Retina (tissue), 1 donor: ENCODE results near the gene ZNRF1.

Experiments used
- DNase-seq: peaks from one replicate; pipeline ENCODE4 v3.0.0-alpha.2; 2016

ZNRF1 gene

DNA sequence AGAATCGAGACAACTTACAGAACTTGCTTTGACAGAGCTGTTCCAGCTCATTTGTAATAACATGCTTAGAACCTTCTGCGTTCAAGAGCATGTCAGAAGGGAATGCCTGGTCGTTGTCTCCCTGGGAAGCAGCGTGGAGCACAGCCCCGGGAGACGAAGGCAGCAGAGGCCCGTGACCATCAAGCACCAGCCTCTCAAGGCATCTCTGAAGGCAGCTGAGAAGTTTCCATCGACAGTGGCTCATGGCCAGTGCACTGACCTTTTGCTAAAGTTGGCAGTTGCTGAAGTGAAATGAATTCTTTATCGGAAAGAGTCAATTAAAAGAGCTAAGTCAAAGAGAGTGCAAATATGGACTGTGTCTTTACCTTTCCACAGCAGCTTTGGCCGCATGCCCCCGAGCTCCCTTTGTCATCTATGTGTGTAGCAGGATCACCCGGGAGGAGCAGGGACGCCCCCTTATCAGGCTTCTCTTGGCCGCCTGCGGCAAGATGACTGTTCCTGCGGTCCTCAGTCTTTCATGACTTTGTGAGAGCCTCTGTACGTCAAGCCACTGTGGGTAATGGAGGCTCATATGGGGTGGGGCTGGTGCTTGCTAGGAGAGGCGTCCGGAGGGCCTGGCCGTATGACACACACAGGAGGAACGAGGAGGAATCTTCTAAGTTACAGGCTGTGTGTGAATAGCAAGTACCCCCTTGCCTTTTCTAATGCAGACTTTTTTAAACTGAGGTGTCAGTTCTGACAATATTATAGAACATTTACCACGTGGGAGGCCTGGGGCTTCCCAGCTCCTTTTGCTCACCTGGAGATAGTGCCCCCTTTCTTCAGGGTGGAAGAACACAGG lies 63.5 kb downstream of the ZNRF1 start:
- no peak for DNase-seq

DNA sequence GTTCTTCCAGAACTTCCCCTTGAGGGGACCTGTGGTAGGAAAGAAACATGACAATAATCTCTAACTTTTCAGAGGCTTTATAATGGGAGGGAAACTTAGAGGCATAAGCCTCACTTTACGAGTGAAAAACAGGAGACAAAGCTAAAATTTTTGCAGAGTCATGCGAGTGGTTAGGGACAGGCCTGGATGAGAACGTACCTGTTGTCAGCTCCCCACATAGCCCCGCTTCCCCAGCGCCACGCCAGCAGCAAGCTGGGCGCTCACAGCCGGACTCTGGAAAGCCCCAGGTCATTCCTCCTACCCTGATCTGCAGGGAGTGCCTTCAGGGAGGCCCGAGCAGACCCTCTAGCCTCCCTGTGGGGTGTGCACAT lies 64.1 kb downstream of the ZNRF1 start:
- no peak for DNase-seq

DNA sequence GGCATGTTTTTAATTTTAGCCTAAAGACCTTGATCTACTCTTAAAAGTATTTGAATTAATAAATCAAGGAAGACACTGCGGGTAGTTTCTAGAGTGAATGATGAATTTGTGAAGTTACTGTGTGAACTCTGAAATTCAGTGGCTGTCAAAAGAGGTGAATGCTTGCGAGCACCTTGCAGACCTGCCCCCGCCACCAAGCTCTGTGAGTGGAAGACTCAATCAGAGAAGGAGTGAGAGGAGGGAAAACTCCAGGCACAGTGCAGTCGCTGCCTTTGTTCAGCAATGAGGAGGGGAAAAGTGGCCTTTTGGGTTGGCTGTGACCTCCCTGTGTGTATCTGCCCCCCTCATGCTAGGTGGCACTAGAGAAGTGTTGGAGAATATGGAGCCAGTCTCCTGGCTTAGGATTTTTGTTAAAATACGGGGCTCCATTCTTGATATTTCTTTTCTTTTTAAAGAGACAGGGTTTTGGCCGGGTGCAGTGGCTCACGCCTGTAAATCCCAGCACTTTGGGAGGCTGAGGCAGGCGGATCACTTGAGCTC lies 64.8 kb downstream of the ZNRF1 start:
- no peak for DNase-seq

DNA sequence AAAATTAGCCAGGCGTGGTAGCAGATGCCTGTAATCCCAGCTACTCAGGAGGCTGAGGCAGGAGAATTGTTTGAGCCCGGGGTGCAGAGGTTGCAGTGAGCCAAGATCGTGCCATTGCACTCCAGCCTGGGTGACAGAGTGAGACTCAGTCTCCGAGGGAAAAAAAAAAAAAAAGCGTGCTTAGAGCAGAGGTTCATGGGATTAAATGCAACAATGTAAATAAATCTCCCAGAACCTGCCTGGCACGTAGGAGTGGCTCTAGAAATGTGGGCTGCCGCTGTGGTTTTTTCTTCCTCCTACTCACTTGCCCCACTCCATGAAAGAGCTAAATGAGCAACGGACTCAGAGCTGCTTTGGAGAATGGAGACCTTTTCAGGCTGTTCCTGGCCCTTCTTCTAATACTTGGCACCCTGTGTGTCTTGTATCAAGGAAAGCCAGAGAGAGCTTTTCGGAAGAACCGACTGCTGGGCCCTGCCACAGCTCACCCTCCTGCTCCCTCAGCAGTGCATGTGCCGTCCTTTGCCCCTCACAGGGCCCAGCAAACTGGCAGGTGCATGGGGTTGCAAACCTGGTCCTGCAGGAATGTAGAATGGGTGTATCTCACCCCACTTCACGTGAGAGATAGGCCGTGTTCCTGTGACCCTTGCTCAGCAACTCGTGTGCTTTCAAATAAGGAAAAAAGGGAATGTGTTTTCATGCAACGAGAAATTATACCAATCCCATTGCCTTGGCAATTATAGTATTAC lies 65.8 kb downstream of the ZNRF1 start:
- no peak for DNase-seq

DNA sequence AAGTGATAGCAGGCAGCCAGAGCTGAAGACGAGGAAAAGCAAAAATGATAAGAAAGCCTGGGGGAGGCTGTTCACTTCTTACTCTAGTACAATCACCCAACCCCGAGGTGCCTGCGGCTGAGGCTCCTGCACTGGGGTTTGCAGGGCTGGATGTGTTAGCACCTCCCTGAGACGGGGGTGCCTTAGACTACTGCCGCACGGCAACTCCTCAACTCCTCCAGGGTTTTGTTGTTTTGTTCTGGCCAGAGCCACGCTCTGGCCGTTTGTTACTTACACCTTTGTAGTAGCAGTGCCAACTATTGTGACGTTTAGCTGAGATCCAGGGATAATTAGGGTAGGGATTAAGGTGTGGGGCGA lies 66.3 kb downstream of the ZNRF1 start:
- no peak for DNase-seq

DNA sequence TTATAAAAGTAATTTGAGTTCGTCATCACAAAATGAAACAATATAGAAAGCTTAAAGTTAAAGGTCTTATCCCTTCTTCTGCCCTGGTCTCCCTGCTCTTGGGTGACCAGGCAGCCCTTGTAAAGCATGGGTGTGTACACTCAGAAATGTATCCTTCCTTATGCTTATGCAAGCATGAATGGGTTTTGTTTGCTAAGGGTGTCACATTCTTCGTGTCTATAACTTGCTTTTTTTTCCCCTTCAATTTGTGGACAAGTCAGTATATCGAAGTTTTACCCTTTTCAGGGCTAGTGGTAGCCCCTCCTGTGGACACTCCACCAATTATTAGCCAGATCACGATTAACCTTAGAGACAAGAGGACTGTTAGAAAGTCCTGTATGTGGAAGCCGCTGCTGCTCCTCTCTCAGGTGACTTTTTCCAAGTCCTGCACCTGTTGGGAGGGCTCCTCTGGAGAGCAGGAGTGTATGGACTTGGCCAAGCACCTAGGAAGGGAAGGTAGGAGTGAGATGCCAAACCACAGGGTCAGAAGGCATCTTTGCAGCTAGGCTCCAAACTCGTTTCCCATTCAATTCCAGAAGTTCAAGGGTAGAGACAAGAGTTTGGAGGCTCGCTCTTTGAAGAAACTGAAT lies 66.8 kb downstream of the ZNRF1 start:
- no peak for DNase-seq

DNA sequence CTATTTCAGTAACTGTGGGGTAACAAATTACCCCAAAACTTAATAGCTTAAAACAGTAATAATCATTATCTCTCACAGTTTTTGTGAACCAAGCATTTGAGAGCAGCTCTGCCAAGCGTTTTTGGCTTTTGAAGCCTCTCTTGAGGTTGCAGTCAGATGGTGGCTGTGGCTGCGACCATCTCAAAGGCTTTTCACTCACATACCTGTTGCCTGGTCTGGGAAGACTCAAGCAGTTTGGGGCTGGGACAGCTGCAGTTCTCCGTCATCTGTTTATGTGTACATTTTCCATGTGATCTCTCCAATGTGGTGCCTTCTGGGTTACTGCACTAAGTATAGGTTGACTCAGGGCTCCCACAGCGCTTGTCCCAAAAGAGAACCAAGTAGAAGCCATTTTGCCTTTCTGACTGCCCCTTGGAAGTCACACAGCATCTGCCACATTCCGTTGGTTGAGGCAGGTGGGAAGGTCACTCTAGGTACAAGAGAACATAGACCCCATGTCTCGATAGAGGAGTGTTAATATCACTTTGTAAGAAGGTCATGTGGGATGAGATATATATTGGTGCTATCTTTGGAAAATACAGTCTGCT lies 68.1 kb downstream of the ZNRF1 start:
- DNase-seq: no peak

DNA sequence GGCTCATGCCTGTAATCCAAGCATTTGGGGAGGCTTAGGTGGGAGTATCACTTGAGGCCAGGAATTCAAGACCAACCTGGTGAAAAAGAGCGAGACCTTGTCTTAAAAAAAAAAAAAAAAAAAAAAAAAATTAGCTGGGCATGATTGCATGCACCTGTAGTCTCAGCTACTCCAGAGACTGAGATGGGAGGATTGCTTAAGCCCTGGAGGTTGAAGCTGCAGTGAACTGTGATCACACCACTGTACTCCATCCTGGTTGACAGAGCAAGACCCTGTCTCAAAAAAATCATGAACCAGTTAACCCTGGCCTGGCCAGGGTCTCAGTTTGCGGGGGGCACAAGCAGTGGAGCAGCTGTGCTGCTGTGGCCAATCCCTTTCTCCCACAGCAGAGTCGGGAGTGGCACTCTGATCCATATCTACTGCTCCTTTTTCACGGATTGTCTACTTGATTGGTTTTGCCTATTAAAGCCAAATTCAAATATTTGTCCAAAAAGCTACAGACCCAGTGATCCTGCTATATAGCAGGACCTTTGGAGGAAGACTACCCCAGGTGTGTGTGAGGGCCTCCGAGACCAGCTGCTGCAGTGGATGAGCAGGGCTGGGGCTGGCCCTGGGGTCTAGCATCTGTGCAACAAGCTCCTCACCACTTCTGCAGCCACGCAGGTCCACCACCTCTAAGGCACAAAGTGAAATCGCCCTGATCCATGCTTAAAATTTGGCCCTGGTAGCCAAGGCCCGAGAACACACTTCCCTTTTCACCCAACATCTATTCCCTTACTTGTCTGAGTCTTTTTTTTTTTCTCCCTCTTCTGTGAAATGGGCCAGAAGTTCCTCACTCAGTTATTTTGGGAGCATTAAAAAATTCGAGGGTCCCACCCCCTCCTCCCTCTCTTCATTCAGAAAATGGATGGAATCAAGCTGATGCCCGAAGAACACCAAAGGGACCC lies 69.5 kb downstream of the ZNRF1 start:
- DNase-seq: no peak

DNA sequence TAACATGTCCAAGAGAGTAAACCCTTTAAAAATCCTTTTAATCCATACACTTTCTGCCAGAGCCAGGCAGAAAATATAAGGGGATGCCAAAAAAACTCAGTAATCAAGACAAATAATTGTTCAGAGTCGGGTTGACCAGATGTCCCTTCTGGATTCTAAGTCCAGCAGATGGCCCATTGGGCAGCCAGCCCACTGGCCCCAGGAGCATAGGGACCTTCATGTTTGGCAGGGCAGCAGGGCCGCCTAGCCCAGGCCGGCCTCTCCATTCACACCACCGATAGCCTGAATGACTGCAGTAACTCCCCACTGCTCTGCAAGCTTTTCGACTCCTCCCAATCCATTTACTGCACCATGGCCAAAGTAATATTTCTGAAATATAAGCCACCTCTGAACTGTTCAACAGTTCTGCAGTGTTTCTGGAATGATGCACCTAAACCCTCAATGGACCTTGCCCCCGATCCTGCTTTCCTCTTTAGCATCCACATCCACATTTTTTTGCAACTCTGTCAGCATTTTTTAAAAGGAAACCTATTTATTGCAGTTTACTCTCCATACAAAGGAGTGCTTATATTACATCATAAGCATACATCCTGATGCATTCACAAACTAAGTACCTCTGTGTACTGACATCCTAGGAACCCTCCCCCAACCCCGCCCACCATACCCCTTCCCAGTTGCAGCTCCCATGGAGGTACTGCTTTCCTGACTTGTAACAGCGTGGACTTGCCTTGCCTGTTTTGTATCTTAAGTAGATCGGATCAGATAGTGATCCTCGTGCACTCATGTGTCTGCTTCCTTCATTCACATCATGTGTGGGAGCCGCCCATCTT lies 71.4 kb downstream of the ZNRF1 start:
- no peak for DNase-seq

DNA sequence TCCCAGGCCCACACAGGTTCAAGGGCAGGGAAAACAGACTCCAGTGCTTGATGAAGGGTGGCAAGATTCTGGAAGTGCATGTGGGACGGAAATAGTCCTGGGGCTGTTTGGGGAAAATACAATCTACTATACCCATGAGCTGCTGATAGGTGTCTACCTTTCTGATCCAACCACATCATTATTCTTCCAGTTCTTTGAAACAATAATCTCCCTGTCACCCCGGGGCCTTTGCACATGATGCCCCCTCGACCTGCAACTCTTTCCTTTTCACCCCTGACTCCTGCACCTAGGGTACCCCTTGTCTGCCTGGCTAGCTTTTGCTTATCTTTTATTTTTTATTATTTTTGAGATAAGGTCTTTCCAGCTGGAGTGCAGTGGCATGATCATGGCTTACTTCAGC lies 72.8 kb downstream of the ZNRF1 start:
- DNase-seq: no peak

DNA sequence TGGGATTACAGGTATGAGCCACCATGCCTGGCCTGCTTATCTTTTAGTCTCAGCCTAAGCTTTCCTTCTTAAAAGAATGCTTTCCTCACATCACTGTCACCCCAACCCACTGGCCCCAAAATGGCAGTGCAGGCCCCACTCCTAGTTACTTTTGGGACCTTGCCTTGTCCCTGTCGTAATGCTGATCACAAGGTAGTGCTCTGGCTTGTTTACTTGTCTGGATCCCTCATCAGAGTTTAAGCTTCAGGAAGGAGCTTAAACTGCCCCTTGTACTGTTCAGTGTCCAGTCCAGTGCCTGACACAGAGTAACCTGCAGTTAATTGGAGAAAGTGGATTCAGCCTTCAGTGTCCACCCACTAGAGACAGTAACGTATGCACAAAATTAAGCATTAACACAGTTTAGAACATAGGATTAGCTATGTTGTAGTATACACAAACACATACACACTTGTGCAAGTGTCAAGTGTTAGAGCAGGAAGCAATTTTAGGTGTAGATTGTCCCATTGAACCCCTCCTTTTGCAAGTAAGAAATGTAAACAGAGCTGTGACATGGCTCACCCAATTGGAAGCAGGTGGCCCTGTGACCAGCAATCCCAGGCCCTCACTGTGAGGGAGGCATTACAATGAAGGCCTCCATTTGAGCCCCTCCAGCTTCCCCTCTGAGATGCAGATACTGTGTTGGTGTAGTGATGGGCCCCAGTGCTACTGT lies 73.6 kb downstream of the ZNRF1 start:
- no peak for DNase-seq

DNA sequence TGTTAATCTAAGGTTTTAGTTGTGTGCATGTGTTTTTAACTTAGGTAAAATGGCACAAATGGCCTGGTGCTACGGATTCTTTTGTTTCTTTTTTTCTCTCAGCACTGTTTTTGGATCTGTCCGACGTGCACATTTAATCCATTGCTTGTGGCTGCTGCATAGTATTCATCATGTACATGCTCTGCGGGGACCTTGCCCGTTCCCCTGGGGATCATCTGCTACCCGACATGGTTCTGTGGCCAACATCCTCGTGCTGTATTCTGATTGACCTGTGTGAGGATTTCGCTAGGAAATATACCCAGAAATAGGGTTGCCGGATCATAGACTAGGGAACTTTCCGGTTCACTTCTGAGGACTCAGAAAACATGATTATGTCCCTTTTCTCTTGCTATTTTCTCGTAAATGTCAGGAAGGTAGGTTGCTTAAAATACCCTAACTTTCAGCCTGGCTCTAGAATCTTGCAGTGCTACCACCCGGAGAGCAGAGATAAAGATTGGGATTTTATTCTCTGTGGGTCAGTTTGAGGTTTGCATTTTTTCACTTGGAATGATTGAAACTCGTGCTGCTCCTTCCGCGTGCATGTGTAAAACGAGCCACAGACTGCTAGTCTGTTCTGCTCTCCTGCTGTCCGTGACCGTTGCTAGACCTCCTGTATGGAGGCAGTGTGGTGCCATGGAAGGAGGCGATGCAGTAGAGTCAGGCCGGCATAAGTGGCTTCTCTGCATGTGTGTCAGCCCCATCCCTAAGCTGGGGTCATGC lies 74.9 kb downstream of the ZNRF1 start:
- DNase-seq: no peak

DNA sequence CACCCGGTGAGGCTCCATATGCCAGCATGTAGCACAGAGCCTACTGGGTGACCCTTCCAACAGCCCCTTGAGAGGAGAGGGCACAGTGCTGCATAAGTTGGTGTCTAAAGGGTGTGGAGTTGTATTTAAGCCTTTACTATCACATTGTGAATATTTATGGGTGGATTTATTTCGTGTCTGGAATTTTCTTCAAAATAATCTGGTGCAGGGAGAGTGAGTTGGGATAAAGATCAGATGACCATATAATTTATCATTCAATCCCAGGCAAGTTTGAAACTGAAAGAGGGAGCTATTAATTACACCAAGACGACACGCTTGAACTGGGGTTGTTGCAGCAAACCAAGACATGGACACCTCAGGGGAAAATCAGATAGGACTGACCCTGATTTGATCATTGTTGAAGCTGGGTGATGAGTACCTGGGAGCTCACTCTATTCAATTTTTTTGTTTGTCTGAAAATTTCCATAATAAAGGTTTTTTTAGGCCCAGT lies 75.5 kb downstream of the ZNRF1 start:
- no peak for DNase-seq

DNA sequence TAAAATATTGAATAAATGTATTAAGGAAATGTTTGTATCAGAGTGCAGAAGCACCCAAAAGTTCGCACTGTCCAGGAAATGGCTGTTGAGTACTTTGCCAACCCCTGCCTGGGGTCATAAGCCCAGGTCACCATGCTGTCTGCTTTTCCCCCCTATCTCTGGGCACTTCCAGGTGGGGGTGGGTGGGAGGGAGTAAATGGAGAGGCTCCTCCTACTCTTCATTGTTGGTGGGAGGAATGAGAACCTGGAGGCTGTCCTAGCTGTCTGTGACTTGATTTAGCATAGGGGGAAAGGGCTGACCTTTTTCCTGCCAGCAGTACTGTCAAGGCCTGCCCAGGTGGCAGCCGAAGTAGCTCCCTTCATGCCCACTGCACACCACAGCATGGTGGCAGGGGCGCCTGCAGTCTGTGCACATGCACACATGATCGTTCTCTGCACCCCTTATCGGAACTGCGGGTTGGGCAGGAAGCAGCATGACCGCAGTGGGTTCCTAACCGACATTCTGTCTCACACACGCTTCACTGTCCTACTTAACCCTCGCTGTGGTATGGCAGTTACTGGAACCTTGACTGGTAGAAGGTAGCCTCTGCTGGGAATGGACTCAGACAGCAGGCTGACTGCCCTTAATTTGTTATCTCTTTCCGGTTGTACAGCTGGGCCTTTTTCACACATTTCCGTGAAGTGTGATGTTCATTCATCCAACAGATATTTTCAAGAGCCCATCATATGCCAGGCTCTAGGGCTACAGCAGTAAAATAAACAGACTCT lies 76.3 kb downstream of the ZNRF1 start:
- DNase-seq: no peak

DNA sequence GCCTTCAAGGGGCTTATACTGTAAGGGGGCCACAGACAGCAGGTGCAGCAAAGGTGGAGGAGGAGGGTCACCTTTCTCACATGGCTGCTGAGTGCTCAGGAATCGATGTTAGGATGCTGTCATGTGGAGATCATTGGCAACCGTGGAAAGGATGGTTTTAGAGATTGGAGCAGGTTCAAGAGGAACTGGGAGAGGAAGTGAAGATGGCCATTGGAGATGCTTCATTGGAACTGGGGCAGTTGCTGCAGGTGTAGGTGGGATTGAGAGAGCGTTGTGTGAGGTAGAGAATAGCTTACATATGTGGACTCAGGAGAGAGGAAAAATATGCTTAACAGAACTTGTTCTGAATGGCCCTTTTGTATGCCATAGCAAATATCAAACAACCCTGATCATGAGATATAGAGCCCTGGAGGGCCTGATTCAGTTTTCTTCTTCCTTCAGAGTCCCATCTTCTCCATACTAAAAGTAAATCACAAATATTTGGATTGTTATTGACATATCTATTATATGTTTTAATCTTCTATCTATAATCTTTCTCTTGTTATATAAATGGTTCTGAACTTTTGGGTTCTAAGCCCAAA lies 77.0 kb downstream of the ZNRF1 start:
- no peak for DNase-seq

DNA sequence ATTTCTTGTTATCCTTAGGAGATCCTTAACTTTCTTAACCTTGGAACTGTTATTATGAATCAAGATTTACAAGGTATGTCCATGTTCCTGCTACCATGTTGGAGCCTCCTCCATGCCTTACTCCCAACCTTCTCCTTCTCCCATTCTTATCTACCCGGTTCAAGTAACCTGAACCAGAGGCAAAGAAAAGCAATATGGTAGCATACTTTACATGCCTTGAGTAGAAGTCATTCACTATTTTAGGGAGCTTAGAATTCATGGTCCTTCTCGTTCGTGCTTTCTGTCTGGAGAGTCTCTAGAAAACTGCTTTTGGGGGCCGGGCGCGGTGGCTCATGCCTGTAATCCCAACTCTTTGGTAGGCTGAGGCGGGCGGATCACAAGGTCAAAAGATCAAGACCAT lies 80.1 kb downstream of the ZNRF1 start:
- no peak for DNase-seq

DNA sequence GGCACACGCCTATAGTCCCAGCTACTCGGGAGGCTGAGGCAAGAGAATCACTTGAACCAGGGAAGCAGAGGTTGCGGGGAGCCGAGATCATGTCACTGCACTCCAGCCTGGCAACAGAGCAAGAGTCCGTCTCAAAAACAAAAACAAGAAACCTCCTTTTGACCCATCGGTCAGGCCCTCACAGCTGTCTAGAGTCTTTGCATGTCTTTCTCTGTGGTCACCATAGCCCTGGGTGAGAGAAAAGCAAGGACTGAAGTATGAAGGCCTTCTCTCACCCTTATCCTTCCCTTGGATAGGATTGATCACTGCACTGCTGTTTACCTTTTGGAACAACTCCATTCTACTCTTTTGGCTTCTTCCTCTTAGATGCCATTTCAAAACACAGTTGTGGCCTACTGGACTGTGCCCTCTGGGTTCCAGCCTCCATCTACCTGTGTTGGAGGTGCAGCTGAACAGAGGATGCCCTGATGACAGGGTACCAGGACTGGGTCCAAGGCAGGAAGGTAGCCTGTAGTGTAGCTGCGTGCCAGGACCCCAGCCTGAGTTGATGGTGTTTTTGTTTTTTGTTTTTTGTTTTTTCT lies 80.6 kb downstream of the ZNRF1 start:
- DNase-seq: no peak
